SJSA1 (cell line): ENCODE data around the gene PCYT2. TPM values are rescaled to one million over a fixed set of nuclear protein-coding genes. Genes with fewer than 3 reads are reported as not detected.

Experiments
- DNase-seq, 2 experiments: peaks; one replicate each; pipeline ENCODE4 v3.0.0-alpha.2; 2015 to 2020; ENCODE audit warnings: low spot score in 2 of 2, low read depth in 1 of 2
- H3K27ac ChIP-seq: fragments of 250-450 bp; sonication (Bioruptor Pico); 2 replicates; pipeline ENCODE4 v1.5.1; 2020; ENCODE audit warnings: mild to moderate bottlenecking, moderate library complexity
- H3K27me3 ChIP-seq: fragments of 250-450 bp; sonication (Bioruptor Pico); replicated peaks from 2 replicates; pipeline ENCODE4 v1.5.1; 2020; ENCODE audit warnings: mild to moderate bottlenecking, moderate library complexity
- H3K36me3 ChIP-seq: fragments of 250-450 bp; sonication (Bioruptor Pico); 2 replicates; pipeline ENCODE4 v1.5.1; 2020; ENCODE audit warnings: mild to moderate bottlenecking
- H3K4me1 ChIP-seq: fragments of 250-450 bp; sonication (Bioruptor Pico); replicated peaks from 2 replicates; pipeline ENCODE4 v1.6.1; 2021; ENCODE audit warnings: mild to moderate bottlenecking
- H3K4me3 ChIP-seq: fragments of 250-450 bp; sonication (Bioruptor Pico); 2 replicates; pipeline ENCODE4 v1.5.1; 2020; ENCODE audit warnings: mild to moderate bottlenecking
- H3K9me3 ChIP-seq: fragments of 250-450 bp; sonication (Bioruptor Pico); replicated peaks from 2 replicates; pipeline ENCODE4 v1.5.1; 2020; ENCODE audit warnings: mild to moderate bottlenecking
- total RNA-seq: library from RNA; depleted of rRNA; stranded (reverse); fragments of >200 nt; shearing (Covaris generic); gene quantifications from 2 replicates; pipeline ENCODE4 v1.2.3, GENCODE V29; 2014

Gene PCYT2
- total RNA-seq, 1 experiment from 2014 or later, result 74.2 TPM

DNA sequence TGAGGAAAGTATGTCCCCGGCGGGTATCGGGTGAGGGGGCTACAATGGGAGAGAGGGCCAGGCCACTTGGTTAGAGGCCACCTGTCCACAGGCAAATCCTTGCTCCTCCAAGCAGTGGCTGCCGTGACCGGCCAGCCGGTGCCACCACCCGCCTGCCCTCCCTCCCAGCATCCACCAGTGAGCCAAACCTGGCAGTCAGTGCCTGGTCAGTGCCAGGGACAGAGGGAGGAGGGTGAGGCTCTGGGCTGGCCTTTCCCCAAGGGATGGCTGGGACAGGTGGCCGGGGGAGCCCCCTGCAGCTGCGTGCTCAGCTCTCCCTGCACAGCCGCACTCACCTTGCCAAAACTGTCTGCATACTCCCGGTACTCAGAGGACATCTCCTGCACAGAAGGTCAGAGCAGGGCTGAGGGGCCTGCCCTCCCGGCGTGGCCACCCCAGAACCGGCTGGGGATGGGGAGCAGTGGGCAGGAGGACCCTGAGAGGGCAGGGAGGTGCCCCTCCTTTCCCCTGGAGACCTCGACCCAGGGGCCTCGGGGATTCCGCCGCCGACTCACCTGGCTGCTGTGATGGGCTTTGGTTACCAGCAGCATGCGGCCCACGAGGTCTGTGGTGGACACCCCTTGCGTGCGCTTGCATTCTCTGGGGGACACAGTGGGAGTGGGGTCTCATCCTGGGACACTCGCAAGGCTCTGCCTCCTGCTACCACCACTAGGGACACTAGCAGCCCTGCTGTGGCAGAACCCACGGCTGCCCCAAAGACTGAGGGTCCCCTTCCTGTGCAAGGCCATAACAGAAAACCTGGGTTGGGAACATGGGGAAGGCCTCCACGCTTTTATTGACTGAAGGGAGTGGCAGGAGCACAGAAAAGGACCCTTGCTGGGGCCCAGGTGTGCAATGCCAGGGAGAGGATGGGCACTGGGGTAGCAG lies 3.7 kb downstream of the PCYT2 start:
- H3K9me3 ChIP-seq, result peaks cover 2% of the 10 kb centered on the region; the same call in 1 of the 2 replicates
- no peak for DNase-seq
- H3K4me1 ChIP-seq, result peaks cover 22% of the 10 kb centered on the region

DNA sequence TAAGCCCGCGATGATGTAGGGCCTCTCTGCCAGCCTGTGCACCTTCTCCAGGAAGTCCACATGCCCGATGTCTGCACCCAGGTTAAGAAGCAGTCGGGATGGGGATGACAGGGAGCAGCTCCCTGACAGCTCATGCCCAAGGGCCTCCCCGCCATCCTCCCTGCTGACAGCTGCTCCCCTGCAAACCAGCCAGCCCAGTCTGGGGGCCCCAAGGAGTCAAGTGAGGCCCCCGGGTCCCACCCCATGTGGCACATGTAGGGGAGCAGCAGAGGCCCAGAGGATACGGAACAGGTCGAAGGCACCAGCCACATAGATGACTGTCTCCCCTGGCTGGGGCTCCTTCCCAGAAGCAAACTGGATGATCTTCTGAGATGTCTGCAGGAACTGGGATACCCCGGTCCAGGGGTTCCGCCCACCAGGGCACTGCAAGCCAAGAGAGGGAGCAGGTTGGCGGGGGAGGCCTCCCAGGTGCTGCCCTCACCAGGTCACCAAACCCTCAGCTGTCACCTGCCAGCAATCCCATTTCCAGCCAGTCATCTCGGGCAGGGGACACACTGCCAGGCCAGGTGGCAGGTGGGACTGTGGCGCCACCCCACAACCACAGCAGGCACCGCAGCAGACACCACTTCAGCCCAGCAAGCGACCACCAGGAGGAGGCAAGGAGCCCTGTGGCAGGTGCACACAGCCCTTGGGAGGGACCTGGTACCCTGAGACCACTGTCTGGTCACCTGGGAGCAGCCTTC lies 4.6 kb downstream of the PCYT2 start:
- DNase-seq, result no peak
- no peaks in the 10 kb centered on the region for H3K27me3 ChIP-seq
- H3K4me3 ChIP-seq, result no peak overlapping the region
- no peak overlapping the region for H3K27ac ChIP-seq
- peaks cover 76% of the 10 kb centered on the region for H3K36me3 ChIP-seq
- peaks cover 28% of the 10 kb centered on the region for H3K4me1 ChIP-seq
- peaks cover 2% of the 10 kb centered on the region; the same call in 1 of the 2 replicates for H3K9me3 ChIP-seq

More for the DNA sequence above, 3.7 kb downstream of the PCYT2 start:
- H3K27me3 ChIP-seq, result no peaks in the 10 kb centered on the region
- no peak overlapping the region for H3K27ac ChIP-seq
- H3K4me3 ChIP-seq, result no peak overlapping the region
- peaks cover 83% of the 10 kb centered on the region for H3K36me3 ChIP-seq

DNA sequence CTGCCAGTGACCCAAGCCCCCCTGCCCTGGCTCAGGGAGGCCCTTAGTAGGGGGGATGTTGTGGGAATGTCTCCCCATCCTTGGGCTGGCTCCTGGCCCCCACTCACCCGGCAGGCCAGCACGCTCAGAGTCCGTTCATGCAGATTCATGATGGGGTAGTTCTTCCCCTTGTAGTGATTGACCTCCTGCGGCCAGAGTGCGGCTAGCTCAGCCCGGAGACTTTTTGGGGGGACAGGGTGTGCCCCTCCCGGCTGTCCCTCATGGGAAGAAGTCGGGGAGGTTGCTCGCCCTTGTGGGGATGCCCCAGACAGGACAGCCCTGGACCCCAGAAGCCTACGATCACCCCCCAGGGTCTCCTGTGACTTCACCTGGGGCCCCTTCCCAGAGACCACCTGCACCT lies 5.2 kb downstream of the PCYT2 start:
- Histone ChIP-seq H3K4me1 (peaks cover 28% of the 10 kb centered on the region), H3K4me3 (no peak overlapping the region), H3K9me3 (peaks cover 2% of the 10 kb centered on the region; the same call in 1 of the 2 replicates)

DNA sequence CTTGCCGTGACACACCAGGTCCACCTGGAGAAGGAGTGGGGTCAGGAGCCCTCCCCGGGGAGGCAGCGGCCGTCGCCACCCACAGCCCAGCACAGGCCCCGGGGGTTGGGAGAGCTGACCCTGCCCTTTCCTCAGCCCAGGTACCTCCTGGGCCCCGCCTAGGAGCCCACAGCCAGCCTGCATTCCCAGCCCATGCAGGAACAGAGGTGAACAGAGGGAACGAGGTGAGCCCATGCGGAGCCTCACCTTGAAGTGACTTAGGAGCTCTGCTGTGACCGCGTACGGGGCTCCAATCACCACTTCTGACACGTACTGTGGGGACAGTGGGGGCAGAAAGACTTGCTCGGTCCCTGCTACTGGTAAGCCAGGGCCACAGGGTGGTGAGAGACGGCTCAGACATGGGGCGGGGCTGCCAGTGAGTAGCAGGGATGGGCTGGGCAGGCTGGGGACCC lies 5.7 kb downstream of the PCYT2 start:
- Histone ChIP-seq H3K27me3 (no peaks in the 10 kb centered on the region), H3K9me3 (no peaks in the 10 kb centered on the region), H3K36me3 (peaks cover 79% of the 10 kb centered on the region), H3K27ac (no peak overlapping the region), H3K4me1 (peaks cover 25% of the 10 kb centered on the region), H3K4me3 (no peak overlapping the region)
- DNase-seq, result no peak

More for the DNA sequence above, 5.2 kb downstream of the PCYT2 start:
- H3K27ac ChIP-seq, result no peak overlapping the region
- H3K36me3 ChIP-seq, result peaks cover 79% of the 10 kb centered on the region
- H3K27me3 ChIP-seq, result no peaks in the 10 kb centered on the region
- DNase-seq, result no peak

DNA sequence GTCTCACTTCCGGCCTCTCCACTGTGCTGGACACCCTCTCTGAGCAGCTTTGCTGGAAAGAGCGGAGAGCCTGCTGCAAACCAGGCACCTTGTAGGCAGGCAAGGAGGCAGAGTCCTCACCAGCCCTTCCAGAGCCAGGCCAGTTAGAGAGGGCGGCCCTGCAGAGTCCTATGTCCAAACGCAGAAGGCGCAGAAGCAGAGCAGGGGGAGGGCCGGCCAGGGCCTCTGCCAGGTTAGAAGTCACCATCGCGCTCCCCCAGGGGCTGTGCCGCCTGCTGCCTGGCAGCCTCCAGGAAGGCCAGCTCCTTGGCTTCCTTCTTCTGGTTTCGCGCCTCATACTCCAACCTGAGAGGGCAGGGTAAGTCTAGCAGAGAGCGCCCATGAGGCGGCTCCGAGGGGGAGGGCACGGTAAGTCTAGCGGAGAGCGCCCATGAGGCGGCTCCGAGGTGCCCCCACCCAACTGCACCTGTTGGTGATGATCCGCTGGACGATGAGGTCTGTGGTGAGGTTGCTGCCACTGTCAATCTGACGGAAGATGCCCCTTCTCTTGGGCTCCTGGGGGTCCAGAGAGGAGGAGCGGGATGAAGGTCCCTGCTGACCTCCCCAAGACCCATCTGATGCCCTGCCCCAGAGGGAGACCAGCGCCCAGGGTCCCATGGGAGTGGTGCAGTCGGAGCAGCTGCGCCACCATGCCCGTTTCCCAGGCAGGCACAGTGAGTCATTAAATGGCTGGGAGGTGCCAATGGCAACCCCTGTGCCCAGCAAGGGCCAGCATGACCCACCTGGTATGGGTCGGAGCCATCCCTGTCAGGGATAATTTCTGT lies 6.4 kb downstream of the PCYT2 start:
- H3K27ac ChIP-seq, result no peak overlapping the region
- H3K36me3 ChIP-seq, result peaks cover 85% of the 10 kb centered on the region
- no peaks in the 10 kb centered on the region for H3K9me3 ChIP-seq

DNA sequence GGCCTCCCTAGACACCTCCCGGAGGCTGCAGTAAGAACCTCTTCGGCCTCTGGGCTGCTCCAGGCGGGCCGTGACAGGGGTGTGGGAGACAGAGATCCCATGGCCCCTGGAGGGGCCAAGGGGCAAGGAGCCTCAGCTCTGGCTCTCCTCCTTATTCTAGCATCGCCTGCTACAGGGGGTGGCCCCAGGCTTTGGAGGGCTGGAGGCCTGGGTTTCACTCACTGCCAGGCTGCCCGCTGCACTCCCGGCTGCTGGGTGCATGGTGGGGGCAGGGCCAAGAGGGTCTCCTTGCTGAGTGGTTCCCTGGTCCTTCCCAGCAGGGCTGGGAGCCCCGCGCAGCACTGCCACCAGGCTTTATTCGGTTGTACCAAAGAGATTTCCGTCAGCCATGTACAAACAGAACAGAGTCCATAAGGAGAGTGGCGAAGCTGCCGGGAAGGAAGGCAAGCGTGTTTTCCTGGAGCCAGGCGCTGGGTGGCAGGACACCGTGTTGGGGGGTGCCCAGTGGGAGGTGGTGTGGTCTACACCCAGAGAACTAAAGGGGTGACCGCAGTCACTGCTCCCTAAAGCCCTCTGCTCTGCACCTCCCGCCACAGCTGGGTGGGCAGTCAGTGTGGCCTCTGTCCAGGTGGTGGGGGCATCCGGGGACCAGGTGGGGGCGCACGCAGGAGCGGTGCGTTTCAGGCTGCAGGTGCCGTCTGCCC lies 7.2 kb downstream of the PCYT2 start:
- no peak for DNase-seq
- H3K27me3 ChIP-seq, result no peaks in the 10 kb centered on the region
- no peak overlapping the region for H3K4me3 ChIP-seq
- H3K4me1 ChIP-seq, result peaks cover 33% of the 10 kb centered on the region
- H3K36me3 ChIP-seq, result peaks cover 88% of the 10 kb centered on the region
- no peaks in the 10 kb centered on the region for H3K9me3 ChIP-seq
- H3K27ac ChIP-seq, result no peak overlapping the region

More for the DNA sequence above, 6.4 kb downstream of the PCYT2 start:
- DNase-seq, result no peak
- Histone ChIP-seq H3K27me3 (no peaks in the 10 kb centered on the region), H3K4me1 (peaks cover 25% of the 10 kb centered on the region), H3K4me3 (no peak overlapping the region)

DNA sequence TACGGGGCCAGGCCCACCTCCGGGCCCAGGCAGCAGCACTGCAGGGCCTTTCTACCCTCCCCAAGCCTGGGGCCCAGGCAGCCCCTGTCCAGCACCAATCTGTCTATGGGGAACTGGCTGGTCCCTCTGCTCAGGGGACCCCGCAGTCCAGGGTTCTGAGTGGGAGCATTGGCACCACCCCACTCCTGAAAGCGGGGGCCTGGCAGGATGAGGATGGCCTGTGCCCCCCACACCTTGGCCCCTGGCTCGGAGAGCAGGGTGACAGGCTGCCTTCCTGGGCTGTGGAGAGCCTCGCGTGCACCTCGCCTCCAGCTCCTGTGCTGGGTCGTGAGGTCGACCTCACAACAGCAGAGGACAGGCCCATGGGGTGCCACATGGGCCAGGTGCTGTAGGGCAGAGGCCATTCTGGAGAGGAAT lies 7.8 kb downstream of the PCYT2 start:
- H3K4me3 ChIP-seq, result no peak overlapping the region
- H3K36me3 ChIP-seq, result peaks cover 85% of the 10 kb centered on the region
- no peak for DNase-seq
- H3K4me1 ChIP-seq, result peaks cover 37% of the 10 kb centered on the region
- no peaks in the 10 kb centered on the region for H3K27me3 ChIP-seq
- no peak overlapping the region for H3K27ac ChIP-seq
- H3K9me3 ChIP-seq, result no peaks in the 10 kb centered on the region

DNA sequence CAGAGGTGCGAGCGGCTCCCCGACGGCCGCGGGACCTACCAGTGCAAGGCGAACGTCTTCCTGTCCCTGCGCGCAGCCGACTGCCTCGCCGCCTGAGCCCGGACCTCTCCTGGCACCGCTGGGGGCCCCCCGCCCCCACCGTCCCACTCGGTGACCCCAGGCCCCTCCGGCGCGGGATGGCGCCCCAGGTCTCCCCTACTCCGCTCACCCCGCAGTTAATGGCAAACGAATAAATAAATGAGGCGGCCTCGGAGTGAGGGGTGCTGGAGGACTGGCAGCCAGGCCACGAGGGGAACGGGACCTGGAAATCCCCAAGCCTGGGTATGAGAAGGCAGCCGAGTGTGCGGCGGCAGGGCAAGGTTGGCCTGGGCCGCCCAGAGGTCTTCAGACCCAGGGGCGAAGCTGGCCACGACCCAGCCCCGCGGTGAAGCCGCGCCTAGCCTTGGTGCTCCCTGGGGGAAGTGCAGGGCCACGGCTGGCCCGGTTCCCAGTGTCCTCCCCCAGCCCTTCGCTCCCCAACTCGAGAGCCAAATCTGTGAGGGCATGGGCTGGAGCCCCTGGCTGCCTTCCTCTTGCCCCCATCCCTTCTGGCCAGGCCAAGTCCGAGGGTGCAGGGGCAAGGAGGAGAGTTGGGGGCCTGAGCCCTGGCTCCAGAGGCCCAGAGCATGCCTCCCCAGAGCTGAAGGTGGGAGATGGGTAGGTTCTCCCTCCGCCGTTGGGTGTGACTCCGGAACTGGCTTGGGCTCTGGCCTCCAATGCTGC lies 8.4 kb downstream of the PCYT2 start:
- Histone ChIP-seq H3K27ac (no peak overlapping the region), H3K27me3 (no peaks in the 10 kb centered on the region), H3K36me3 (peaks cover 83% of the 10 kb centered on the region), H3K4me1 (peaks cover 43% of the 10 kb centered on the region), H3K4me3 (no peak overlapping the region), H3K9me3 (no peaks in the 10 kb centered on the region)
- no peak for DNase-seq

DNA sequence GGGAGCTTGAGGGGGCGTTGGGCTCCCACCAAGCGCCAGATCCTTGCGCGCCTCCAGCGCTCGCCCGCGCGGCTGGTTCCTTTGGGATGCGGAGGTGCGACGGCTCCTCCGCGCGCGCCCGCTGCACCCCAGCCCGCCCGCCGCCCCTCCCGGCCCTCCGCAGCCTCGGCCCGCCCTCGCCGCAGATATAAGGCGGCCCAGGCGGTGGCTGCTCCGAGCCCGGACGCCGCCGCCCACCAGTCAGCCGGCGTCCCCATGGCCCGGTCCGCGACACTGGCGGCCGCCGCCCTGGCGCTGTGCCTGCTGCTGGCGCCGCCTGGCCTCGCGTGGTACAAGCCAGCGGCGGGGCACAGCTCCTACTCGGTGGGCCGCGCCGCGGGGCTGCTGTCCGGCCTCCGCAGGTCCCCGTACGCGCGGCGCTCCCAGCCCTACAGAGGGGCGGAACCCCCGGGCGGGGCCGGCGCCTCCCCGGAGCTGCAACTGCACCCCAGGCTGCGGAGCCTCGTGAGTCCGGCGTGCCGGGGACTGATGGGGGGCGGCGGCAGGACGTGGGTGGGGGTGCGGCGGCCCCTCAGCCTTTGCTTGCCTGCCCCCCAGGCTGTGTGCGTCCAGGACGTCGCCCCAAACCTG lies 9.1 kb downstream of the PCYT2 start, which contains the start of gene NPB:
Gene NPB (plus strand): TSS at position 216 of the 630 bp plus-strand sequence. CDS start 40 bp downstream, at position 256.
- Histone ChIP-seq H3K4me1 (peaks cover 50% of the 10 kb centered on the region), H3K4me3 (0 out of 2 replicates have a peak within 1 kb of the TSS, but pooled peaks have one; percentile 13), H3K36me3 (peaks cover 83% of the 10 kb centered on the region), H3K27ac (no peak within 1 kb of the TSS), H3K9me3 (no peaks in the 10 kb centered on the region), H3K27me3 (no peaks in the 10 kb centered on the region)
- no peak for DNase-seq

DNA sequence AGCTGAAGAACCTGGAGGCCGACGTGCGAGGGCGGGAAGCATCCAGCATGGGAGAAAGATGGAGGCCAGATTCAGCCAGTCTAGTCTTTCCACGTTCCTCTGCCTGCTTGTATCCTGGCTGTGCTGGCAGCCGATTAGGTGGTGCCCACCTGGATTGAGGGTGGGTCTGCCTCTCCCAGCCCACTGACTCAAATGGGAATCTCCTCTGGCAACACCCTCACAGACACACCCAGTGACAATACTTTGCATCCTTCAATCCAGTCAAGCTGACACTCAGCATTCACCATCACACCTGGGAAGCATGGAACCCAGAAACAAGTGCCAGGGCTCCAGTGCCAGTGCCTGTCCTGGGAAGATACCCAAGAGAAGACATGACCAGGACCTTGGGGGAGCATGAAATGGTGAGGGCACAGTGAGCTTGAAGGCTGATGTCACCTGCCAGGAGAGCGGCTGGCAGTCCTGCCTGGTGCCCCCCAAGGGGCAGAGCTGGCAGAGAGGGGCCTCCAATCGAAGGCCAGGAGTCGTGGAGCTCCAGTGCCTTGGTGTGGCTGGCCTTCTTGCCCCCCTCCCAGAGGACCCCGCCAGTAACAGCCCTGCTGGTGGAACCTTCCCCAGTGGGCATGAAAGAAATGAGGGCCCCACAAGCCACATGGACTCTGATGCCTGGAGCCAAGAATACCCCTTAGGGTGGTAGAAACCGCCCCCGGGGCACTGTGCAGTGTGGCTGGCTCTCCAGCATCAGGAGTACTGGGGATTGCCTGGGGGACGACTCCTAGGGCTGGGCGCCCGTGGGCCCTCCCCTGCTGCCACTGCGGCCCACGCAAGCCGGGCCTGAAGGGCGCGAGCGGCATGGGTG lies 9.8 kb downstream of the PCYT2 start:
- Histone ChIP-seq H3K36me3 (peaks cover 83% of the 10 kb centered on the region), H3K4me3 (no peak overlapping the region), H3K27me3 (no peaks in the 10 kb centered on the region), H3K4me1 (peaks cover 53% of the 10 kb centered on the region), H3K9me3 (no peaks in the 10 kb centered on the region), H3K27ac (no peak overlapping the region)
- no peak for DNase-seq

DNA sequence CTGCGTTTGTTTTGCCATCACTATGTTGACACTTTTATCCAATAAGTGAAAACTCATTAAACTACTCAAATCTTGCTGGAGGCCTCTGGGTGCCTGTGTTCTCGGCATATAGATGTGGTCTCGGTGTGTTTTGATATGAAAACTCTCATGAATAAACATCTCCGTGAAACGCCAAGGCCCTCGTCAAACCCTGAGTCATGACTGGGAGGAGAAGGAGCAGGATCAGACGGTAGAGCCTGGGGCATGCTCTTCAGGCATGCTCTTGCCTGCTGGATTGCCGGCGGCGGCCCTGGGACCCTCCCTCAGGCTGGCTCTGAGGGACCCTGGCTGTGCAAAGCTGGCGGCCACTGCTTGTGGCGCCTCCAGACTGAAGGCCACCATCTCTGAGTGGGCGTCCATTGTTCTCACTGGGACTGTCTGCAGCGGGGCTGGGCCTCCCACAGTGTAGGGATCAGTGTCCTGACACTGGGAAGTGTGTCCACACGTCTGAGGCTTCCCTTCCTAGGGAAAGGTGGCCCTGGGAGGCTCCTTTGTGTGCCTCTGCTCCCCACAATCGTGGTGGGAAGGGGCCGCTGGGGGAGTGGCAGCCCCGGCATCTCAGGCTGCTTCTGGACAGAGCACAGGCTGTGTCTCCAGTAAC lies 10.9 kb downstream of the PCYT2 start:
- Histone ChIP-seq H3K4me3 (no peak overlapping the region), H3K27me3 (no peaks in the 10 kb centered on the region), H3K27ac (no peak overlapping the region), H3K4me1 (peaks cover 53% of the 10 kb centered on the region), H3K36me3 (peaks cover 83% of the 10 kb centered on the region), H3K9me3 (no peaks in the 10 kb centered on the region)
- no peak for DNase-seq
